Measurements from ENCODE around the gene PSIP1.

GRCh38 chr9:15426019-15426418, 84.8 kb downstream of the PSIP1 start:
- TF ChIP-seq CTCF (IDR thresholded peaks at IDR 0.05) (no peak), POLR2A (IDR thresholded peaks at IDR 0.05) (no peak)
